ENCODE data around the gene TBC1D23.

The TBC1D23 gene

DNA sequence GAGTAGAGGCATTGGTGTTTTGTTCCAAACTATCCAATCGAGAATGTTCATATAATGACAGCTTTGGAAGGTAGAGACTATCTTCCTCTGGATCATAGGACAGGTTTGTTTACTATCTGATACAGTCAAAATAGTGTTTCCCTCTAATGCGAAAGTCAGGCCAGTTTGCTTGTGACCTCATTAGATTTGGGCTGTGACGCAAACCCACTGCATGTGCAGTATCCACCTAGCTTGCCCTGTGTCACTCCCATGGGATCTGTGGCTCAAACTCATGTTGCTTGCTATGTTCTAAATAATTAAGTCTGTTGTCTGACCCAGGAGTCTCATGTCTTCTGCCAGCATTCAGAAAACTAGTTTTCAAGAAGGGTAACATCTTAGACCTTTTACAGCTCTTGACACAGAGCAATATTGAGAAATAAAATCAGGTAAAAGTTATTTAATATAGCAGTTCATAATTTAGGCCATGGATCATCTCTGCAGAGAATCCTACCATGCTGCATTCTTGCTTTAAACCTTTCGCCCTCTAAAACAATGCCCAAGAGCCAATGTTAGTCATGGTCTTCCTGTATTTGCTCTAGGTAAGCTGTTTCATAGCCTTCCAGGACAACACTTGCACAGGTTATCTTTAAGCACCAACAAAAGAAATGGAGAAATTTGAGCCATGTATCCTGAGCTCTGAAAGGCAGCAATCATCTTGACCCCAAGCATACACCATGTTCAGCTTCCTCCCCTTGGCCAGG is 100.1 kb downstream of the TBC1D23 start (continued):
- TF ChIP-seq SP7 (tag by site-specific recombination; IDR thresholded peaks at IDR 0.05) = no peak
- TF ChIP-seq ZNF2 (tag by site-specific recombination; IDR thresholded peaks at IDR 0.05) = no peak
- no peak for TF ChIP-seq ZNF366 (tag by site-specific recombination; conservative IDR thresholded peaks at IDR 0.05)

GRCh38 chr3:100361897-100362296 is 101.1 kb downstream of the TBC1D23 start:
- ChIA-PET CTCF (no interaction called here), POLR2A (no interaction called here)
- H3K4me3 ChIP-seq (ENCODE audit: low read depth, low read length) = no peak overlapping the region
- H3K36me3 ChIP-seq (ENCODE audit: control insufficient read depth in 2 of 2, insufficient read depth in 1 of 2, low read length in 2 of 2) = peaks cover 7 to 75% of the 10 kb centered on the region in 2 experiments; a peak in 2 of 3 replicates
- TF ChIP-seq ZFP41 (tag by site-specific recombination; IDR thresholded peaks at IDR 0.05; ENCODE audit: borderline replicate concordance) (no peak), ZNF701 (tag by site-specific recombination; IDR thresholded peaks at IDR 0.05) (no peak), ZNF423 (tag by site-specific recombination; IDR thresholded peaks at IDR 0.05) (no peak), GLIS2 (tag by site-specific recombination; IDR thresholded peaks at IDR 0.05) (no peak), SETDB1 (IDR thresholded peaks at IDR 0.05; ENCODE audit: insufficient read length, low read length) (peak; percentile 17), ZNF548 (tag by site-specific recombination; IDR thresholded peaks at IDR 0.05) (no peak), ZNF398 (tag by site-specific recombination; IDR thresholded peaks at IDR 0.05) (no peak)
- no peaks in the 10 kb centered on the region for H3K4me1 ChIP-seq (ENCODE audit: control insufficient read depth, insufficient read depth, low read length)
- no peaks in the 10 kb centered on the region for H3K9me3 ChIP-seq (ENCODE audit: control insufficient read depth, insufficient read depth, low read depth, low read length)
- H3K27ac ChIP-seq (ENCODE audit: extremely low read depth, low read depth, low read length) = no peak overlapping the region

DNA sequence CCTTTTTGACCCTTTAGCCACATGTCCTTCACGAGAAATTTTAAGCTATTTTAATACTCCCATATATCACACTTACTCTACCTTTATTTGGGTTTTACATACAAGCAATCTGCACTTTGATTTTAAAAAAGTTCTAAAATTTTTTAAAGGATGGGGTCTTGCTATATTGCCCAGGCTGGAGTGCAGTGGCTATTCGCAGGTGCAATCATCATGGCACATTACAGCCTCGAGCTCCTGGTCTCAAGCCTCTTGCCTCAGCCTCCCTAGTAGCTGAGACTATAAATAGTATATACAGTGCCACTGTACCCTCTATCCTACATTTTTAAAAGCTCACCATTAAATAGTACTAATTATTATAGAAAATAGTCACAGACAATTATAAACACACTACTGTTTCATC is 103.6 kb downstream of the TBC1D23 start:
- CTCF ChIA-PET = interaction anchor here (0.6 kb wide), 1 partner anchor 531 kb away, joined by 3 read pairs; no protein-coding TSS in a partner anchor
- H3K36me3 ChIP-seq (ENCODE audit: control insufficient read depth in 2 of 2, insufficient read depth in 1 of 2, low read length in 2 of 2) = peaks cover 9 to 95% of the 10 kb centered on the region in 2 experiments; a peak in 2 of 3 replicates
- TF ChIP-seq ZNF132 (tag by site-specific recombination; IDR thresholded peaks at IDR 0.05; ENCODE audit: borderline replicate concordance) (no peak), SP7 (tag by site-specific recombination; IDR thresholded peaks at IDR 0.05) (no peak), ZNF292 (tag by site-specific recombination; IDR thresholded peaks at IDR 0.05; ENCODE audit: borderline replicate concordance, low read depth) (no peak), ZFHX2 (tag by site-specific recombination; conservative IDR thresholded peaks at IDR 0.05) (no peak), ZNF404 (tag by site-specific recombination; IDR thresholded peaks at IDR 0.05) (no peak), ZSCAN30 (tag by site-specific recombination; IDR thresholded peaks at IDR 0.05) (no peak), ZNF792 (tag by site-specific recombination; IDR thresholded peaks at IDR 0.05) (no peak), ZNF37A (tag by site-specific recombination; IDR thresholded peaks at IDR 0.05) (no peak), ZNF350 (tag by site-specific recombination; IDR thresholded peaks at IDR 0.05) (no peak), ZNF302 (tag by site-specific recombination; IDR thresholded peaks at IDR 0.05; ENCODE audit: low read depth) (no peak), ZSCAN18 (tag by site-specific recombination; IDR thresholded peaks at IDR 0.05) (no peak), ZNF645 (tag by site-specific recombination; IDR thresholded peaks at IDR 0.05) (no peak), ZNF571 (tag by site-specific recombination; IDR thresholded peaks at IDR 0.05) (no peak), ZNF335 (tag by site-specific recombination; conservative IDR thresholded peaks at IDR 0.05) (no peak), ZBTB6 (tag by site-specific recombination; IDR thresholded peaks at IDR 0.05) (no peak)
- TF ChIP-seq, protein P1, sequence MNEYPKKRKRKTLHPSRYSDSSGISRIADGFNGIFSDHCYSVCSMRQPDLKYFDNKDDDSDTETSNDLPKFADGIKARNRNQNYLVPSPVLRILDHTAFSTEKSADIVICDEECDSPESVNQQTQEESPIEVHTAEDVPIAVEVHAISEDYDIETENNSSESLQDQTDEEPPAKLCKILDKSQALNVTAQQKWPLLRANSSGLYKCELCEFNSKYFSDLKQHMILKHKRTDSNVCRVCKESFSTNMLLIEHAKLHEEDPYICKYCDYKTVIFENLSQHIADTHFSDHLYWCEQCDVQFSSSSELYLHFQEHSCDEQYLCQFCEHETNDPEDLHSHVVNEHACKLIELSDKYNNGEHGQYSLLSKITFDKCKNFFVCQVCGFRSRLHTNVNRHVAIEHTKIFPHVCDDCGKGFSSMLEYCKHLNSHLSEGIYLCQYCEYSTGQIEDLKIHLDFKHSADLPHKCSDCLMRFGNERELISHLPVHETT (tag by site-specific recombination; IDR thresholded peaks at IDR 0.05) = no peak
- TF ChIP-seq, protein P2, sequence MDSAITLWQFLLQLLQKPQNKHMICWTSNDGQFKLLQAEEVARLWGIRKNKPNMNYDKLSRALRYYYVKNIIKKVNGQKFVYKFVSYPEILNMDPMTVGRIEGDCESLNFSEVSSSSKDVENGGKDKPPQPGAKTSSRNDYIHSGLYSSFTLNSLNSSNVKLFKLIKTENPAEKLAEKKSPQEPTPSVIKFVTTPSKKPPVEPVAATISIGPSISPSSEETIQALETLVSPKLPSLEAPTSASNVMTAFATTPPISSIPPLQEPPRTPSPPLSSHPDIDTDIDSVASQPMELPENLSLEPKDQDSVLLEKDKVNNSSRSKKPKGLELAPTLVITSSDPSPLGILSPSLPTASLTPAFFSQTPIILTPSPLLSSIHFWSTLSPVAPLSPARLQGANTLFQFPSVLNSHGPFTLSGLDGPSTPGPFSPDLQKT (IDR thresholded peaks at IDR 0.05; ENCODE audit: borderline replicate concordance, low read depth, low read length) = no peak

More for the DNA sequence above, 103.6 kb downstream of the TBC1D23 start:
- Histone ChIP-seq H3K27ac (ENCODE audit: extremely low read depth, low read depth, low read length) (no peak overlapping the region), H3K4me3 (ENCODE audit: low read depth, low read length) (no peak overlapping the region), H3K4me1 (ENCODE audit: control insufficient read depth, insufficient read depth, low read length) (no peaks in the 10 kb centered on the region), H3K9me3 (ENCODE audit: control insufficient read depth, insufficient read depth, low read depth, low read length) (no peaks in the 10 kb centered on the region)
- POLR2A ChIA-PET = no interaction called here
